Umbilical cord (tissue), 2 donors: ENCODE results near the gene ZNF473. TPM values are rescaled to one million over a fixed set of nuclear protein-coding genes. Genes with fewer than 3 reads are reported as not detected.
"Not testable (repeated sequence)": the region's sequence is repeated elsewhere in the genome, so short reads cannot be mapped to it uniquely, and the experiment has no call there.

Experiments
- DNase-seq: peaks from one replicate; pipeline ENCODE4 v3.0.0-alpha.2; 2015; ENCODE audit warnings: low spot score
- total RNA-seq: library from RNA; depleted of rRNA; stranded (reverse); fragments of >200 nt; gene quantifications from one replicate; pipeline ENCODE4 v1.2.3, GENCODE V29; 2014; ENCODE audit warnings: low replicate concordance; ENCODE audit not compliant: insufficient read depth

The ZNF473 gene
- total RNA-seq, 1 donor from 2014 or later, result 20.5 TPM

DNA sequence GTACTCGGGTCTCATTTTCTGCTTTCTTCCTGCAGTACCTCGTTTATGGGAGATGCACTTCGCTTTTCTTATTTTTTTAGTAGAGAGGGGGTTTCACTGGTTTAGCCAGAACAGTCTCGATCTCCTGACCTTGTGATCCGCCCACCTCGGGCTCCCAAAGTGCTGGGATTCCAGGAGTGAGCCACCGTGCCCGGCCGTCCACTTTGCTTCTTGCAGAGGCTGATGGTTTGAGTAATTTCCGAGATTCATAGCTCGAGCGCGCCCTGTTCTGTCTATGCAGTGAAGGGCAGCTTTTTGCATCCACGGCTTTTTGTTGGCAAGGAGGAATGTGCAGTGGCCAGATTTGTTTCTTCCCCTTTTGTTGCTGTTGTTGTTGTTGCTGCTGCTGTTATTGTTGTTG lies 73.1 kb downstream of the ZNF473 start:
- not testable (repeated sequence) for DNase-seq

DNA sequence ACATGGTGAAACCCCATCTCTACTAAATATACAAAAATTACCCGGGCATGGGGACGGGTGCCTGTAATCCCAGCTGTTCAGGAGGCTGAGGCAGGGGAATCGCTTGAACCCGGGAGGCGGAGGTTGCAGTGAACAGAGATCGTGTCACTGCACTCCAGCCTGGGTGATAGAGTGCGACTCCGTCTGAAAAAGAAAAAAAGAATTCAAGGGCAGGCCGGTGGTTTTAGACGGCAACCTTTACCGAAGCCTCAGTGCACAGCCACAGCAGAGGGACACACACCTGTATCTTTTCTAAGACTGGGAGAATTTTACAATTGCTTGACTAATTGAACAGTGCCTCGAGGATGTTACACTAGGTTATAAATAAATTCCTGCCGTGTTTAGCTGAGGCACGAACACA lies 73.9 kb downstream of the ZNF473 start:
- not testable (repeated sequence) for DNase-seq

DNA sequence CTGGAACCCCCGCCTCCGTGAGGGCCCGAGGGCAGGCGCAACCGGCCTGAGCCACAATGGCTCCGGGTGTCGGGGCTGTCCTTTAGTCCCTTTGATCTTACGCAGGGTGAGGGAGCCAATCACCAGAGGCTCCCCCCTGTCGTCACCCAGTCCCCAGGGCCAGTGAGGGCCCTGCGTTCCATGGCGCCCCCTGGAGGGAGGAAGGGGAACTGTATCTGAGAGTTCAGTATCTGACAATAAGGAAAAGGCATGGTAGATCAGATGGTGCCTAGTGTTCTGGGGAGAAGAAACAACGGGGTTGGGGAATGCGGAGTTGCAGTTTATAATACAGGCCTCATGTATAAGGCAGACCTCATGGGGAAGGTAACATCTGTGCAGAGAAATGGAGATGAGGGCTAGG lies 75.1 kb downstream of the ZNF473 start:
- not testable (repeated sequence) for DNase-seq

Other genes with a start within 250 kb of the ZNF473 start
- gene FUZ, start 212.7 kb upstream of the ZNF473 start, total RNA-seq, result 10.8 TPM
- 16.1 TPM for gene MED25, start 207.7 kb upstream of the ZNF473 start, total RNA-seq
- gene PTOV1, start 174.8 kb upstream of the ZNF473 start, total RNA-seq, result 63.6 TPM
- 31.5 TPM for gene PNKP, start 158.4 kb upstream of the ZNF473 start, total RNA-seq
- 9.1 TPM for gene AKT1S1, start 148.7 kb upstream of the ZNF473 start, total RNA-seq
- 4.1 TPM for gene TBC1D17, start 148.3 kb upstream of the ZNF473 start, total RNA-seq
- 1.4 TPM for gene IL4I1, start 129.1 kb upstream of the ZNF473 start, total RNA-seq
- gene ATF5, start 96.8 kb upstream of the ZNF473 start, total RNA-seq, result 2.6 TPM
- 15.4 TPM for gene NUP62, start 96.5 kb upstream of the ZNF473 start, total RNA-seq
- 0.72 TPM for gene SIGLEC11, start 64.8 kb upstream of the ZNF473 start, total RNA-seq
- 11.1 TPM for gene VRK3, start 633 bp upstream of the ZNF473 start, total RNA-seq
- gene IZUMO2, start 137.3 kb downstream of the ZNF473 start, total RNA-seq, result not detected
- 17.1 TPM for gene MYH14, start 177.6 kb downstream of the ZNF473 start, total RNA-seq